ENCODE data around the gene GRIK4.

DNA sequence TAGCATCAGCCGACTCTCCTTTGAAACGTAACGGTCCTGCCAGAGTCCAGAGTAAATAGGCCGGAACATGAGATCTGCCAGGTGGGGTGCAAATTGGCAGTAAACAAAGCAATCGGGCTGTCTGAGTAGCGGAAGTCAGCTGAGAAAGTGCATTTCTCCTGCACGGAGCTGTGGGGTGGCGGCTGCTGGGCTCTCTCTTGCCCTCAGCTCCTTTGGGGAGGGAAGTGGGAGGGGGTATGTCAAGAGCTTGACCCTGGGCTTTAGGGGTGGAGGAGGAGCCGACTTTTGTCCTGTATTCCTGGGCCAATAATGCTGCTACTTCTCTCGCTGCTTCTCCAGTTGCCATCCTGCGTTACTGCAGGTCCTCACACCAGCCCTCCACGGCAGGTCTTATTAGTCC lies 11.6 kb downstream of the GRIK4 start:
- TF ChIP-seq TAF1 (IDR thresholded peaks at IDR 0.05; ENCODE audit: borderline replicate concordance, low read depth, low read length) (no peak), POLR2AphosphoS5 (IDR thresholded peaks at IDR 0.05; ENCODE audit: low read depth, low read length) (no peak), POLR2A (IDR thresholded peaks at IDR 0.05; ENCODE audit: low read depth, low read length) (no peak)

All from GM12892 (cell line).